Endodermal cell (in vitro differentiated cells): ENCODE data around the gene VIPR2. TPM values are rescaled to one million over a fixed set of nuclear protein-coding genes. Genes with fewer than 3 reads are reported as not detected.

Experiments
- DNase-seq: peaks from one replicate; pipeline ENCODE4 v3.0.0-alpha.2; 2017
- H3K27ac ChIP-seq: 2 replicates; pipeline ENCODE4 v1.5.1; 2013; ENCODE audit warnings: mild to moderate bottlenecking, low read depth, low read length, moderate library complexity
- H3K27me3 ChIP-seq: 2 replicates; pipeline ENCODE4 v1.6.1; 2013; ENCODE audit warnings: mild to moderate bottlenecking, low read length, moderate library complexity; ENCODE audit not compliant: insufficient read depth, control insufficient read depth, poor library complexity, severe bottlenecking
- H3K36me3 ChIP-seq: 2 replicates; pipeline ENCODE4 v1.7.0; 2013; ENCODE audit warnings: mild to moderate bottlenecking, low read length, moderate library complexity; ENCODE audit not compliant: control insufficient read depth, insufficient read depth
- H3K4me1 ChIP-seq: one replicate; pipeline ENCODE4 v1.7.0; 2013; ENCODE audit warnings: low read length; ENCODE audit not compliant: control insufficient read depth, insufficient read depth
- H3K4me3 ChIP-seq: 2 replicates; pipeline ENCODE4 v1.5.1; 2013; ENCODE audit warnings: mild to moderate bottlenecking, low read length, moderate library complexity
- H3K9ac ChIP-seq: 2 replicates; pipeline ENCODE4 v1.6.1; 2013; ENCODE audit warnings: mild to moderate bottlenecking, low read length, moderate library complexity; ENCODE audit not compliant: poor library complexity, severe bottlenecking; ENCODE audit errors: extremely low read depth
- H3K9me3 ChIP-seq: 2 replicates; pipeline ENCODE4 v1.6.1; 2013; ENCODE audit warnings: mild to moderate bottlenecking, low read length, moderate library complexity; ENCODE audit not compliant: control insufficient read depth
- H3K27ac Mint-ChIP-seq: 2 replicates; pipeline ENCODE4 v1.8.0; 2020; ENCODE audit warnings: mixed read lengths
- H3K27me3 Mint-ChIP-seq: 2 replicates; pipeline ENCODE4 v1.8.0; 2021; ENCODE audit warnings: mild to moderate bottlenecking, mixed read lengths; ENCODE audit not compliant: insufficient read depth
- H3K36me3 Mint-ChIP-seq: 2 replicates; pipeline ENCODE4 v1.8.0; 2020; ENCODE audit warnings: low read depth, mixed read lengths
- H3K4me1 Mint-ChIP-seq: 2 replicates; pipeline ENCODE4 v1.8.0; 2020; ENCODE audit warnings: mixed read lengths
- H3K4me3 Mint-ChIP-seq: 2 replicates; pipeline ENCODE4 v1.8.0; 2020; ENCODE audit warnings: mild to moderate bottlenecking, moderate library complexity, mixed read lengths
- H3K9me3 Mint-ChIP-seq: 2 replicates; pipeline ENCODE4 v1.8.0; 2020; ENCODE audit warnings: mild to moderate bottlenecking, mixed read lengths
- WGBS, 2 experiments: methylation state at CpG; one replicate each; pipeline versions ENCODE4 v1.1.5 to v1.1.7; 2013; ENCODE audit warnings: missing lambda C conversion rate in 2 of 2, mixed read lengths in 1 of 2; ENCODE audit not compliant: insufficient coverage in 1 of 2, insufficient read length in 1 of 2; 5-methylcytosine and 5-hydroxymethylcytosine counted together
- total RNA-seq, 2 donors: library from RNA; stranded (reverse); fragmentation: NEBNext Ultra II Directional in 1 of 2; extraction: Animal tissue kit (Norgen Biotek cat#: 25700) in 1 of 2; gene quantifications; 2 replicates in 1 of 2; 3 replicates in 1 of 2; pipeline ENCODE4 v1.2.1, GENCODE V29; 2021
- TF ChIP-seq, protein P1 (sequence below): fragments of 200-600 bp; sonication (generic); conservative IDR thresholded peaks from 2 replicates; pipeline ENCODE4 v1.5.0; 2021; ENCODE audit warnings: antibody characterized with exemption, mild to moderate bottlenecking

The VIPR2 gene
- total RNA-seq, 2 donors from 2014 or later, result 0.64 to 1.8 TPM

DNA sequence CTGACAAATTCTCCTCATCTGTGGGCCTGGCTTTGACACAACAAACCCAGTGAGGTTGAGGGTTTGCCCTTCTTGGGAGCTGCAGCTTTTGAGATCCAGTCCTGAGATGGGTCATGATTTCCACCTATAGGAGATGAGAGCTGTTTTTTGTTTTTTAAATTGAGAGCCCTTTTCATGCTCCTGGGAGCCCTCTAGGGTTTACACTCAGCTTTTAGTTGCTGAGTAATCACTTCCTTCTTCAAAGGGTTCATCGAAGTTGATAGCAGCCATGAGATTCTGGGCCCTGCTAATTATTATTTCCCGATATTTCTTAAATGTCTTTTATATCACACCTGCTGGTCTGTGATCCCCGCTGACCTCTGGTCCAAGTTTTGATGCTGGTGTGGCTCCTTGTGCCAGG lies 47.3 kb upstream of the VIPR2 start:
- H3K27ac ChIP-seq, result no peak overlapping the region
- no peak overlapping the region for H3K4me3 ChIP-seq
- no peak overlapping the region for H3K4me3 Mint-ChIP-seq
- H3K36me3 Mint-ChIP-seq, result no peaks in the 10 kb centered on the region
- 75 to 78% methylated on average over 3 of the region's 3 CpGs for WGBS, 2 experiments
- H3K9me3 Mint-ChIP-seq, result peaks cover 50% of the 10 kb centered on the region
- DNase-seq, result no peak
- TF ChIP-seq, protein P1, sequence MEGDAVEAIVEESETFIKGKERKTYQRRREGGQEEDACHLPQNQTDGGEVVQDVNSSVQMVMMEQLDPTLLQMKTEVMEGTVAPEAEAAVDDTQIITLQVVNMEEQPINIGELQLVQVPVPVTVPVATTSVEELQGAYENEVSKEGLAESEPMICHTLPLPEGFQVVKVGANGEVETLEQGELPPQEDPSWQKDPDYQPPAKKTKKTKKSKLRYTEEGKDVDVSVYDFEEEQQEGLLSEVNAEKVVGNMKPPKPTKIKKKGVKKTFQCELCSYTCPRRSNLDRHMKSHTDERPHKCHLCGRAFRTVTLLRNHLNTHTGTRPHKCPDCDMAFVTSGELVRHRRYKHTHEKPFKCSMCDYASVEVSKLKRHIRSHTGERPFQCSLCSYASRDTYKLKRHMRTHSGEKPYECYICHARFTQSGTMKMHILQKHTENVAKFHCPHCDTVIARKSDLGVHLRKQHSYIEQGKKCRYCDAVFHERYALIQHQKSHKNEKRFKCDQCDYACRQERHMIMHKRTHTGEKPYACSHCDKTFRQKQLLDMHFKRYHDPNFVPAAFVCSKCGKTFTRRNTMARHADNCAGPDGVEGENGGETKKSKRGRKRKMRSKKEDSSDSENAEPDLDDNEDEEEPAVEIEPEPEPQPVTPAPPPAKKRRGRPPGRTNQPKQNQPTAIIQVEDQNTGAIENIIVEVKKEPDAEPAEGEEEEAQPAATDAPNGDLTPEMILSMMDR, result no peak
- H3K4me1 ChIP-seq, result no peaks in the 10 kb centered on the region
- no peaks in the 10 kb centered on the region for H3K36me3 ChIP-seq
- H3K27me3 ChIP-seq, result no peaks in the 10 kb centered on the region
- peaks cover 4% of the 10 kb centered on the region for H3K27me3 Mint-ChIP-seq
- peaks cover 18% of the 10 kb centered on the region for H3K4me1 Mint-ChIP-seq
- no peak overlapping the region for H3K27ac Mint-ChIP-seq
- H3K9ac ChIP-seq, result no peak overlapping the region
- peaks cover 69% of the 10 kb centered on the region for H3K9me3 ChIP-seq

DNA sequence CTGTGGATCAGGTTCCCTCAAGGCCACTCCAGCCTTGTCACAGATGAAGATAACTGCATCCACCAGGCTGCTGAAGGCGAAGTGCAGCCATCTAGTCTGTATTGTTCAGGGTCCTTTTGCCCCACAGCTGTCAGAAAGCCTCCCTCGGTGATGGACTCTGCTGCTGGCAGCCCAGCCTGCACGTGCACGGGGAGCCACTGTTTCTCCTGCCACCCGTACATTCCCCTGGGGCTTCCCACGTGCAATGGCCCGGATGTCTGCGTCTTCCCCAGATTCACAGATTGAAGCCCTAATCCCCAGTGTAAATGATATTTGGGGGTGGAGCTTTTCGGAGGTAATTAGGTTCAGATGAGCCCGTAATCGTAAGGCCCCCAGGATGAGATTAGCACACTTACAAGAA lies 46.6 kb upstream of the VIPR2 start:
- H3K9me3 ChIP-seq, result peaks cover 70% of the 10 kb centered on the region
- H3K27me3 Mint-ChIP-seq, result peaks cover 4% of the 10 kb centered on the region
- H3K4me1 Mint-ChIP-seq, result peaks cover 18% of the 10 kb centered on the region
- peaks cover 52% of the 10 kb centered on the region for H3K9me3 Mint-ChIP-seq
- no peak overlapping the region for H3K27ac ChIP-seq
- H3K4me3 Mint-ChIP-seq, result no peak overlapping the region
- no peaks in the 10 kb centered on the region for H3K27me3 ChIP-seq
- WGBS, 2 experiments, result 67 to 74% methylated on average over 2 to 11 of the region's 11 CpGs
- no peaks in the 10 kb centered on the region for H3K36me3 ChIP-seq
- no peaks in the 10 kb centered on the region for H3K36me3 Mint-ChIP-seq
- H3K9ac ChIP-seq, result no peak overlapping the region
- H3K4me1 ChIP-seq, result no peaks in the 10 kb centered on the region
- no peak overlapping the region for H3K4me3 ChIP-seq
- H3K27ac Mint-ChIP-seq, result no peak overlapping the region
- DNase-seq, result no peak
- TF ChIP-seq, protein P1, result no peak

DNA sequence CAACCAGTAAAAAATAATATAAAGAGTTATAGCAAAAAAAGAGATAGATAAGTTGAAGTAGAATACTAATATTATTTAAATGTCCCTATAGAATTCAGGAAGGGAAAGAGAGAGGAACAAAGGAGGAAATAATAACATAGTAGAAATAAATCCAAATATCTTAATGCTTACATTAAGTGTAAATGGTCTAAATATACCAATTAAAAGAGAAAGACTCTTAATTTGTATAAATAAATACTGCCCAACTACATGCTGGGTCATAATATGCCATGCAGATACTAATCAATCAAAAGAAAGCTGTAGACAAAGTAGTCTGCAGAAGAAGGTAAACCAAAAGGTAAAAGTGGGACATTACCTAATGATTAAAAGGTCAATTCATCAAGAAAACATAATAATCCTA lies 43.3 kb upstream of the VIPR2 start:
- H3K4me1 ChIP-seq, result no peaks in the 10 kb centered on the region
- no peak overlapping the region for H3K27ac Mint-ChIP-seq
- H3K27ac ChIP-seq, result no peak overlapping the region
- no peak overlapping the region for H3K4me3 ChIP-seq
- peaks cover 8% of the 10 kb centered on the region for H3K4me1 Mint-ChIP-seq
- peaks cover 66% of the 10 kb centered on the region for H3K9me3 Mint-ChIP-seq
- no peaks in the 10 kb centered on the region for H3K27me3 ChIP-seq
- H3K27me3 Mint-ChIP-seq, result peaks cover 4% of the 10 kb centered on the region
- H3K9ac ChIP-seq, result no peak overlapping the region
- TF ChIP-seq, protein P1, result no peak
- no peak for DNase-seq
- peaks cover 79% of the 10 kb centered on the region for H3K9me3 ChIP-seq
- no peaks in the 10 kb centered on the region for H3K36me3 Mint-ChIP-seq
- H3K36me3 ChIP-seq, result no peaks in the 10 kb centered on the region
- no peak overlapping the region for H3K4me3 Mint-ChIP-seq
